AG08396 (cell line): Measurements from ENCODE around the gene CSMD2.

ENCODE experiments used
- DNase-seq: peaks from one replicate; pipeline ENCODE4 v3.0.0; 2012; ENCODE audit warnings: low spot score, mixed read lengths

CSMD2 gene

DNA sequence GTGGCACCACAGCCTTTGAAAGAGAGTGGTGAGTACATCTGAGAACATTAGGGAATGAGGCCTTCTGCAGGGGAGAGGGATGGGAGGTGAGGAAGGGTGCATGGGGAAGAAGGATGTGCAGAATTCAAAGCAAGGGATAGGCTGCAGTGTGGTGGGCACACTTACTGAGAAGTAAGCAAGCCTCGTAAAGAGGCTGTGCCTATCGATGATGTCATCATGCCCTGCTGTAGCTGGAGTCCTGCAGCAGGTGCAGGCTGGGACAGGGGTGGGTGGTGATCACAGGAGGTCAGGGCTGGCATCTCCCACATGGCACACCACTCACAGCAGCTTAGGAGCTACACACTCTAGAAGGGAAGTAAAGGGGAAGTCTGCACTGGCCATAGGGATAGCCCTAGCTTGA lies 676.4 kb downstream of the CSMD2 start:
- no peak for DNase-seq

GRCh38 chr1:33482412-33482811 lies 682.6 kb downstream of the CSMD2 start:
- no peak for DNase-seq

DNA sequence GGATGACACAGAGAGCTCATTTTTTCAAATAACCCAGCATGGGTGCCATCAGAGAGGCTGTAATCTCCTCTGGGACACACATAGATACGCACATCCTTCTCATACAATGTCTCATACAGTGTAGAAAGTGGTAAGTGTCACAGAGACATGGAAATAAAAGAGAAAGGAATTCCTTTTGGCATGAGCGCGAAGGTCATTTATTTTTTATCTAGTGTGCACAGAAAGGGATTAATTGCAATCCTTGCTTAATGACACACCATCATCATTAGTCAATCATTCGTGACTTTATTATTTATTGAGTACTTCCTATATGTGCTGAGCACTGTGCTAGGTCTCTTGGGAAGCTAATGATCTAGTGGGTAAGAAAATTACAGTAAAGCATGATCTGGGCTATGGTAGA lies 687.6 kb downstream of the CSMD2 start:
- no peak for DNase-seq

DNA sequence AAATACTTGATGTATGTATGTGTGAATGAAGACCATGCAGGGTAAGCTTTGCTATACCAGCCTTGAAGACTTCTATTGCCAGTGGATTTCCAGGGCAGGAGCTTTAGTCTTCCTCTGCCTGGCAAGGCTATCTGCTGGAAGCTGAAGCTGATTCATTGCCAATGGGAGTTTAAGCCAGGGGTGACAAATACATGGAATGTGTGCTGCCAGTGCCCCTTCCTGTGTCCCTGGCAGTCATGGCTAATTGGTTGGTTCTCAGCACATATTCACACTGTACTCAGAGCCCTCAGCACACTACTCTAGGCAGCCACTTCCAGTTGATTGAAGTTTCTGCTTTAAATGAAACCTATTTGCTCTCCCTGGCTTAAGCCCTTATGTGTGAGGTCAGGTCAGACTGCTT lies 691.1 kb downstream of the CSMD2 start:
- DNase-seq = no peak

- peak; percentile 94 for DNase-seq
Observed at GRCh38 chr1:33472269-33472980, 692.6 kb downstream of the CSMD2 start, which contains the start of gene ZSCAN20. TSS of gene ZSCAN20 (plus strand) at chr1:33472645. CDS start at chr1:33479289, 6,644 bp downstream.

DNA sequence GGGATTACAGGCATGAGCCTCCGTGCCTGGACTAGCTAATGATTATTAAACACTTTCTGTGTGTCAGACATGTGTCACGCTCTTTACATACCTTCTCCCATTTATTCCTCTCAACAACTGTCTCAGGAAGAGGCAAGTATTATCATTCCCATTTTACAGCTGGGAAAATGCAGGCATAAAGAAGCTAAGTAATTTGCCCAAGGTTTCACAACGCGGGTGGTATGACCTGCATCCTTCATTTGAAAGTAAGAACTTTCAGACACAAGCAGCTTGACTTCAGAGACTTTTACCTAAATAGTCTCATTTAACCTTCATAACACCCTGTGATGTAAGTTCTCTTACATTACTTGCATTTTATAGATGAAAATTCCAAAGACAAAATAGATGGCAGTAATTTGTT lies 693.6 kb downstream of the CSMD2 start:
- DNase-seq = no peak

- peak; percentile 71 for DNase-seq
Observed at GRCh38 chr1:33470495-33471012, 694.5 kb downstream of the CSMD2 start.

DNA sequence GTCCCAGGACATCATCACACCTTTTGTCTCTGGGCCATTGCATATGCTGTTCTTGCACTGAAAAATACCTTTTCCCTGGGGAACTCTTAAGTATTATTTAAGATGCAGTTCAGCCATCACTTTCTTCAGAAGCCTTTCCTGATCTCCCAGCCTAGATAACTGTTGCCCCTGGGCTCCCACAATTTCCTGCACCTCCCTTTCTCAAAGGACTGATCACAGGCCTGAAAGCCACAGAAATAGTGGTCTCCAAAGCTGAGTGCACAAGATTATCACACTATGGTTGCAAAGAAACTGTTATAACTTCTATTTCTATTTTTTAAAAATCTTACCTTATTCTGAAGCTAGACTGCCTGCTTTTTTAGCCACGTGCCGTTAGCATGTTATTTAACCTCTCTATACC lies 695.3 kb downstream of the CSMD2 start:
- DNase-seq = no peak

DNA sequence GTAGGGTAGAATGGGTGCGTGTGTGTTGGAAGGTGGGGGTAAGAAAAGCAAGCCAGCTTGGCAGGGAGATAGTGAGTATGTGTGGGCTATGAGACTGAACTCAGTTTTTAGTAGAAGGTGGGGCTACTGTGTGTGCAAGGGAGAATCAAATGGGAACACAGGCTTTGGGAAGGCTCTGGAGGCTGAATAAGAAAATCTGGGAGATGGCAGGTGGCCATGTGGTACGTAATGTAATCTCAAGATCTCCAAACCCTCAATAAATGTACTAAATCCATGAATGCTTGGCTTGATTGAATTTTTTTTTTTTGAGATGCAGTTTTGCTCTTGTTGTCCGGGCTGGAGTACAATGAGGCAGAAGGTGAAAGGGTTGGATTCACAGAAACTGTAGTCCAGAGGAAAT lies 696.1 kb downstream of the CSMD2 start:
- DNase-seq = no peak

- DNase-seq = no peak
Observed at GRCh38 chr1:33468531-33468930, 696.5 kb downstream of the CSMD2 start.

DNA sequence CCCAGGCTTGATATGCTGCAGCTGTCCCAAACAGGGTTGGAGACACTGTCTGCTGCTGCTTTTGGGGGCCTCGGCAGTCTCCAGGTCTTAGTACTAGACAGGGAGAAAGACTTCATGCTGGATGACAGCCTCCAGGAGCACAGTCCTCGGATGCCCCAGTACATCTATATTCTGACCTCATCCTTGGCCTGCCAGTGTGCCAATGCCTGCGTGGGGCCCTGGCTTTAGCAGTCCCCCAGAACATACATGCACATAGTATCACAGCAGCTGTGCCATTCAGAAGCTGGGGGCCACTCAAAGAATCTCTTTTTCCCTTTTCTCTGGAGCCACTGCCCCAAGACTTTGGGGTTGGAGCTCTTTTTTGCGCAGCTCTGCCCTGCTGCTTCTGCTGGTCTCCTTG lies 697.0 kb downstream of the CSMD2 start:
- DNase-seq = no peak

GRCh38 chr1:33466159-33466558 lies 698.9 kb downstream of the CSMD2 start:
- no peak for DNase-seq

GRCh38 chr1:33465316-33465715 lies 699.7 kb downstream of the CSMD2 start:
- no peak for DNase-seq

DNA sequence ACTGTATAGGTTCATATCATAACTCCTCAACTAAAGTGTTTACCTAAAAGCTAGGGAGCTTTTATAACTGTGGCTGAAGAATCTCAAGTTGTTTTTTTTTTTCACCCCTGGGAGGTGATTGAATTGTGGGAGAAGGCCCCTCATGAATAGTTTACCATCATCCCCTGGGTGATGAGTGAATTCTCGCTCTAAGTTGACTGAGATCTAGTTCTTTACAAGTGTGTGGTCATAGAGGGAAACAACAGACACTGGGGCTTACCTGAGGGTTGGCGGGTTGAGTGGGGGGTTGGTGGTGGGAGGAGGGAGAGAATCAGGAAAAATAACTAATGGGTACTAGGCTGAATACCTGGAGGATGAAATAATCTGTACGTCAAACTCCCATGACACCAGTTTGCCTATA lies 700.5 kb downstream of the CSMD2 start:
- DNase-seq = no peak
